Adipose tissue (tissue), 3 donors: ENCODE data around the gene AKAP8. TPM values are rescaled to one million over a fixed set of nuclear protein-coding genes. Genes with fewer than 3 reads are reported as not detected.

Experiments
- H3K27ac ChIP-seq: one replicate; pipeline ENCODE4 v1.5.1; 2013; ENCODE audit warnings: low read depth, low read length
- WGBS, 3 donors: extraction: QIAGEN DNeasy Blood & Tissue Kit; methylation state at CpG; one replicate each; pipeline ENCODE4 v1.1.7; 2013; 5-methylcytosine and 5-hydroxymethylcytosine counted together
- polyA plus RNA-seq, 3 donors: library from polyadenylated mRNA; stranded (reverse); fragments of 200-250 nt; gene quantifications; one replicate each; pipeline ENCODE4 v1.2.3, GENCODE V29; 2013
- donor health status: healthy with polysubstance abuse.
- donor health status: Bipolar disorder and iron deficiency.
- donor health status: healthy.

Gene AKAP8
- polyA plus RNA-seq, 3 donors = 8.7 to 19.3 (median 13.3) TPM

GRCh38 chr19:15317392-15318071 lies 62.1 kb downstream of the AKAP8 start:
- no peak overlapping the region for H3K27ac ChIP-seq
- WGBS, 3 donors = 49 to 64% (median 59%) methylated on average over 3 of the region's 3 CpGs

- WGBS, 3 donors = 82 to 95% (median 88%) methylated on average over 2 of the region's 2 CpGs
- no peak overlapping the region for H3K27ac ChIP-seq
These were observed 63.1 kb downstream of the AKAP8 start for GRCh38 chr19:15316498-15316897.

GRCh38 chr19:15315101-15315500 lies 64.5 kb downstream of the AKAP8 start:
- no peak overlapping the region for H3K27ac ChIP-seq
- WGBS, 3 donors = 71 to 80% (median 76%) methylated on average over 6 of the region's 6 CpGs

- whole genome bisulfite sequencing, 3 donors = 60 to 80% (median 75%) methylated on average over 7 of the region's 7 CpGs
- no peak overlapping the region for H3K27ac ChIP-seq
These were observed 65.8 kb downstream of the AKAP8 start for GRCh38 chr19:15313649-15314279.

GRCh38 chr19:15307169-15307568 lies 72.4 kb downstream of the AKAP8 start:
- 85 to 100% (median 91%) methylated on average over 2 of the region's 2 CpGs for WGBS, 3 donors
- H3K27ac ChIP-seq = no peak overlapping the region

GRCh38 chr19:15305582-15306334 lies 73.8 kb downstream of the AKAP8 start:
- 46 to 84% (median 76%) methylated on average over 3 of the region's 3 CpGs for WGBS, 3 donors
- no peak overlapping the region for H3K27ac ChIP-seq

GRCh38 chr19:15304140-15304705 lies 75.4 kb downstream of the AKAP8 start:
- 51 to 68% (median 58%) methylated on average over 10 of the region's 10 CpGs for WGBS, 3 donors
- no peak overlapping the region for H3K27ac ChIP-seq

Other genes with a start within 250 kb of the AKAP8 start
- 10 to 100 TPM in 2 of 3 donors, 1 to 10 TPM in 1; 6.7 to 42.7 (median 35.4) TPM for gene NOTCH3, start 178.8 kb downstream of the AKAP8 start, polyA plus RNA-seq
- gene EPHX3, start 147.3 kb downstream of the AKAP8 start, polyA plus RNA-seq = under 1 TPM in 2 of 3 donors, not detected in 1; 0.25 to 0.28 TPM
- gene BRD4, start 47.2 kb downstream of the AKAP8 start, polyA plus RNA-seq = 10 to 100 TPM; 12.5 to 35.8 (median 23.1) TPM
- gene AKAP8L, start 39.2 kb upstream of the AKAP8 start, polyA plus RNA-seq = 10 to 100 TPM; 40.5 to 79.6 (median 49.9) TPM
- gene WIZ, start 70.2 kb upstream of the AKAP8 start, polyA plus RNA-seq = 10 to 100 TPM; 15.3 to 37.3 (median 22.3) TPM
- 1 to 10 TPM in 2 of 3 donors, under 1 TPM in 1; 0.86 to 3.9 (median 3.3) TPM for gene RASAL3, start 84.8 kb upstream of the AKAP8 start, polyA plus RNA-seq
- gene PGLYRP2, start 99.7 kb upstream of the AKAP8 start, polyA plus RNA-seq = under 1 TPM in 1 of 3 donors, not detected in 2; 0.06 TPM
- under 1 TPM in 2 of 3 donors, not detected in 1; 0.10 to 0.61 TPM for gene CYP4F22, start 128.7 kb upstream of the AKAP8 start, polyA plus RNA-seq
- gene CYP4F8, start 235.4 kb upstream of the AKAP8 start, polyA plus RNA-seq = not detected